ENCODE measurements around the gene CREBL2. TPM values are rescaled to one million over a fixed set of nuclear protein-coding genes. Genes with fewer than 3 reads are reported as not detected.

CREBL2 gene
- total RNA-seq, 2 donors from 2014 or later, result 10.7 to 15.7 TPM

- H3K36me3 Mint-ChIP-seq, result no peaks in the 10 kb centered on the region
- H3K9me3 Mint-ChIP-seq, result no peaks in the 10 kb centered on the region
- DNase-seq (ENCODE audit: low spot score in 2 of 2) (no peak), ATAC-seq (no peak)
- no peak overlapping the region for H3K27ac Mint-ChIP-seq
These were observed 64.9 kb downstream of the CREBL2 start for GRCh38 chr12:12676605-12677004.

DNA sequence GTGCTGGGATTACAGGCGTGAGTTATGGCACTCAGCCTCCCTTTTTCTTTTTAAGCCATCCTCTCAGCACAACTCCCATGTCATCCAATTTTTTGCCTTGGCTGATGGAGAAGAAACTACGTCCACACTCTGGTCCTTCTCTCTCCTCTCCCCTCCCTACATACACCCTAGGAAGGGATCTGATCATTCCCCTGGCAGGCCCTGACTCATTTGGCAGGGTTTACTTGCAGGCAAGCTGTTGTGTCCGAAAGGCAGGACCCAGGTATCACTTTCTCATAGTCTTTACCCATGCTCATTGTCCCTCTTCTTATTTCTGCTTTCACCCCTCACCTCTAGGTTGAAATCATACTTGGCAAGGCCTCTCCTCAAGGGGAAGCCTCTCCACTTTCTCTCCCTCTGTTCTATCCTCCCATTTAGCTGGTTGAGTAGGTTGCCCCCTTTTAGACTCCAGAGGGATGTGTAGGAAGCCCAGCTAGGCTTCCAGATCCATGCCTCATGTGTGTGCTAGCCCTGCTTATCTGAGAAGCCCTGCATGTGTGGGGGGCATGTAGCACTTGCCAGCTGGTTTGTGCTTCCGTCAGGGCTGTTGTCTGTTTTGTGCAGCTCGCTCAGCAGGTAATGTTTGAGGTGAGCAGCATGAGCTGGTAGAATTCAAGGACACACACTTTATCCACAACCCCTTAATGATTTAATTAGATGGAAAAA is 69.5 kb downstream of the CREBL2 start:
- no peak for DNase-seq (ENCODE audit: low spot score in 2 of 2)
- Mint-ChIP-seq H3K27ac (no peak overlapping the region), H3K9me3 (no peaks in the 10 kb centered on the region), H3K36me3 (no peaks in the 10 kb centered on the region)
- no peak for ATAC-seq

DNA sequence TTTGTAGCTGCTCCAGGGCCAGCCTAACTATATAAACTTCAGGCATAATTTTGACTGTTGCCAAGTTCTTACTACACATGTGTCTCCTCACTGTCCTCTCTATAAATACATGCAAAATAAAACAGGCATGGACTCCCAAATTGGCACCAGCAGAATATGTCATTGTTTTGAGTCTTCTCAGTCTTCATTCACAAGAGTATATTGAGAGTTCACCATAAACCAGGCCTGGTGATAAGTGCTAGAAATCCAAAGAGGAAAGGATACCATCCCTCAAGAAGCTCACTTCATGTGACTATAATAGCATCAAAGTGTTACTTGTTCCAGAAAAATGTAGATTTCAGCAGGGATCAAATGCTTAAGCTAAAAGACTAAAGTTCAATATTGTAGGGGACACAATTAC is 70.6 kb downstream of the CREBL2 start:
- ATAC-seq, result no peak
- Mint-ChIP-seq H3K27ac (no peak overlapping the region), H3K36me3 (peaks cover 0 to 4% of the 10 kb centered on the region in 2 donors), H3K9me3 (no peaks in the 10 kb centered on the region)
- no peak for DNase-seq (ENCODE audit: low spot score in 2 of 2)

DNA sequence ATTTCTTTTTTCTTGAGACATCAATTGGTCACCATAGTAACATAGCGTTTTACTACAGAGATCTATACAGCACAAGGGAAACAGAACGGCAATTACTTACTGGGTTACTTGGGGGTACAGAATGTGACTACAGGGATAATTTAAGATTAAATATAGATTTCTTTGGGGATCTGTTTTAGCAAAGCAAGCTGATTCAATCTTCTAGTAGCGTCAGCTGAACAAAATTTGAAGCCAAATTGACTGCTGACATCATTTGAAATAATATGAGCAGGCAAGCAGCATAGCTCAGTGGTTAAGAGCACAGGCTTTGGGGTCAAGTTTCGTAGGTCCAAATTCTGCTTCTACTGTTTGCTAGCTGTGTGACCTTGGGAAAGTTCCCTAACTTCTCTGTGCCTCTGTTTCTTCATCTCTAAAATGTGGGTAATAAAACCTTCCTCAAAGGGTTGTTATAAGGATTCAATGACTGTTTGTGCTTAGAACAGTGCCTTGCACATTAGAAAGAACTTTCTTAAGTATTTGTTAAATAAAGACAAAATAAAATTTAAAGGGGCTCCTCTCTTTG is 71.5 kb downstream of the CREBL2 start:
- ATAC-seq (no peak), DNase-seq (ENCODE audit: low spot score in 2 of 2) (no peak)
- Mint-ChIP-seq H3K36me3 (peaks cover 0 to 12% of the 10 kb centered on the region in 2 donors), H3K9me3 (no peaks in the 10 kb centered on the region), H3K27ac (no peak overlapping the region)

DNA sequence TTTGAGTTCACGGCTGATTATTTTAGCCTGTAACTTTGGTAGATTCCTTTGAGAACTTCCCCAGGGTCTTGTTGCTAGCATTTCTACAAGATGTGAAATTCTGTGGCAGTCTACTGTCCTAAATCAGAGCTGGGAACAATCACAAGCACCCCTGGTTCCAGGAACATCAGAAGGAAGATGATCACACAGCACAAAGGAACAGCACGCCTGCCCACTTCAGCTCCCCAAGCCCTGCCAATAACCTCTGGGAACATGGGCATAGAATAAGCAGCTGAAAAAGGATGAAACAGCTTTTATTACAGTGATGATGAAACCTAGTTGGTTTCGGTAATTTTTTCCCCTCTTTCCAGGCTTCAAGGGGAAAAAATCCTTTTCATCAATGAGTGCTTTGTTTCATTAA is 72.0 kb downstream of the CREBL2 start:
- no peaks in the 10 kb centered on the region for H3K9me3 Mint-ChIP-seq
- DNase-seq (ENCODE audit: low spot score in 2 of 2) (no peak), ATAC-seq (no peak)
- H3K36me3 Mint-ChIP-seq, result peaks cover 0 to 17% of the 10 kb centered on the region in 2 donors
- no peak overlapping the region for H3K27ac Mint-ChIP-seq

GRCh38 chr12:12684375-12685106 is 72.9 kb downstream of the CREBL2 start:
- H3K9me3 Mint-ChIP-seq, result no peaks in the 10 kb centered on the region
- no peak for DNase-seq (ENCODE audit: low spot score in 2 of 2)
- H3K36me3 Mint-ChIP-seq, result peaks cover 0 to 20% of the 10 kb centered on the region in 2 donors
- no peak for ATAC-seq
- no peak overlapping the region for H3K27ac Mint-ChIP-seq

- H3K27ac Mint-ChIP-seq, result no peak overlapping the region
- ATAC-seq (no peak), DNase-seq (ENCODE audit: low spot score in 2 of 2) (no peak)
- peaks cover 0 to 20% of the 10 kb centered on the region in 2 donors for H3K36me3 Mint-ChIP-seq
- no peaks in the 10 kb centered on the region for H3K9me3 Mint-ChIP-seq
These were observed 73.6 kb downstream of the CREBL2 start for GRCh38 chr12:12685305-12685704.

DNA sequence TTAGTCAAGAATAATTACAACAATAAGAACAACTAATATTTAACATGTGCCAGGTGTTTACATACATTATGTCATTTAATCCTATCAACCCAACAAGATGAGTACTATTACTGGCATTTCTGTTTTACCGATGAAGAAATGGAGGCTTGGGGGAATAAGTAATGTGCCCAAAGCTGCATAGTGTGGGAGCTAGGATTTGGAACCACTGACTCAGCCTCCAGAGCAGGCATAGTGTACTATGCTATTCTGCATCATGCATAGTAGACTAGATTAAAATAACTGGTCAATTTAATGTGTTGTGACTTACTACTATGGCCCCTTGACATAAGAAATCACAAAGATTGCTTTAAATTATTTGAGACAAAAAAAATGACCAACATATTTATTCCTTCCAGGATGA is 74.8 kb downstream of the CREBL2 start:
- no peak for ATAC-seq
- no peak overlapping the region for H3K27ac Mint-ChIP-seq
- no peak for DNase-seq (ENCODE audit: low spot score in 2 of 2)
- peaks cover 0 to 25% of the 10 kb centered on the region in 2 donors for H3K36me3 Mint-ChIP-seq
- no peaks in the 10 kb centered on the region for H3K9me3 Mint-ChIP-seq

- H3K9me3 Mint-ChIP-seq, result no peaks in the 10 kb centered on the region
These were observed 75.2 kb downstream of the CREBL2 start for GRCh38 chr12:12686925-12687324.

DNA sequence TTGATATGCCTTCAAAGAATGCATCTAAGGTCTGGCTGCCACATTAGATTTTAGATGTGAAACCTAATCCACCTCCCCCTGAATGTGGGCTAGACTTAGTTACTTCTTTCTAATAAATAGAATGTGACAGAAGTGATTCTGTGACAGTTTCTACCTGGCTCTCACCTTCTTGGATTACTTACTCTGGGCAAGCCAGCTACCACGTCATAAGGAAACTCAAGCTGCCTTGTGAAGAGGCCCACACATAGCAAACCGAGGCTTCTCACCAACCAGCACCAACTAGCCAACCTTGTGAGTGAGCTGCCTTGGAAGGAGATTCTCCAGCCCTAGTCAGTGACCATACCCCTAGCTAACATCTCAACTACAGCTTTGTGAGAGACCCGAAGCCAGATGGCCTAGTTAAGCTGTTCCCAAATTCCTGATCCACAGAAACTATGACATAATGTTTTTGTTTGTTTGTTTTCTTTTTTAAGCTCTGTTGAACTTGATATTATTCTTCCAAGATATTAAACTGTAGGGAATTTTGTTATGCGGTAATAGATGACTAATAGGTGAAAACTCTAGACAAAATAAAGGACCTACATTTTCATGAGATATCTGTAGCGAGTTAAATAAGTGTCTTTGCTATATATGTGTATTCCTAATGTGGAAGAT is 78.1 kb downstream of the CREBL2 start:
- DNase-seq (ENCODE audit: low spot score in 2 of 2) (no peak), ATAC-seq (peak; percentile 73 to 83)
- H3K27ac Mint-ChIP-seq, result peak overlapping the region; percentile 26 to 46
- H3K9me3 Mint-ChIP-seq, result no peaks in the 10 kb centered on the region
- peaks cover 3 to 46% of the 10 kb centered on the region in 2 donors for H3K36me3 Mint-ChIP-seq

More at GRCh38 chr12:12686925-12687324, 75.2 kb downstream of the CREBL2 start:
- ATAC-seq, result no peak
- H3K27ac Mint-ChIP-seq, result no peak overlapping the region
- peaks cover 0 to 29% of the 10 kb centered on the region in 2 donors for H3K36me3 Mint-ChIP-seq
- no peak for DNase-seq (ENCODE audit: low spot score in 2 of 2)

- H3K27ac Mint-ChIP-seq, result no peak overlapping the region
- ATAC-seq (no peak), DNase-seq (ENCODE audit: low spot score in 2 of 2) (no peak)
- no peaks in the 10 kb centered on the region for H3K9me3 Mint-ChIP-seq
- H3K36me3 Mint-ChIP-seq, result peaks cover 17 to 60% of the 10 kb centered on the region in 2 donors
These were observed 79.9 kb downstream of the CREBL2 start for GRCh38 chr12:12691549-12691948.

GRCh38 chr12:12693111-12693671 is 81.5 kb downstream of the CREBL2 start:
- Mint-ChIP-seq H3K9me3 (no peaks in the 10 kb centered on the region), H3K27ac (no peak overlapping the region), H3K36me3 (peaks cover 17 to 48% of the 10 kb centered on the region in 2 donors)
- ATAC-seq (no peak), DNase-seq (ENCODE audit: low spot score in 2 of 2) (no peak)

Other genes starting within 250 kb of the CREBL2 start
- 10 to 100 TPM; 37.4 to 64.8 TPM for gene DUSP16, start 49.0 kb upstream of the CREBL2 start, total RNA-seq
- 10 to 100 TPM; 24.8 to 27.5 TPM for gene GPR19, start 84.3 kb downstream of the CREBL2 start, total RNA-seq
- gene CDKN1B, start 105.5 kb downstream of the CREBL2 start, total RNA-seq, result 10 to 100 TPM; 39.7 to 46.6 TPM
- gene APOLD1, start 173.8 kb downstream of the CREBL2 start, total RNA-seq, result 1 to 10 TPM; 5.2 to 6.5 TPM
- 100 to 1,000 TPM in 1 of 2 donors, 10 to 100 TPM in 1; 94.7 to 109 TPM for gene DDX47, start 201.5 kb downstream of the CREBL2 start, total RNA-seq

Data from activated naive CD4-positive, alpha-beta T cell treated with anti-CD3 and anti-CD28 coated beads, Interleukin-2, amount 50 U/mL, for 72 hours (primary cell).